ENCODE data around the gene IL36B.

IL36B gene

GRCh38 chr2:113084249-113085000 is 31.8 kb upstream of the IL36B start:
- no peak for DNase-seq (ENCODE audit: extremely low spot score)
- ChIA-PET POLR2A (no interaction called here), CTCF (interaction anchor here (0.7 to 1.0 kb wide), 6 partner anchors 31 to 155 kb away, joined by 3 to 7 read pairs (median 3); no protein-coding TSS in a partner anchor)
- TF ChIP-seq ZNF384 (IDR thresholded peaks at IDR 0.05) (no peak), FOXA1 (IDR thresholded peaks at IDR 0.05) (no peak), NFRKB (IDR thresholded peaks at IDR 0.05) (no peak), SUZ12 (IDR thresholded peaks at IDR 0.05) (no peak), TARDBP (IDR thresholded peaks at IDR 0.05) (no peak), ARNT (IDR thresholded peaks at IDR 0.05) (no peak), CTBP1 (IDR thresholded peaks at IDR 0.05; ENCODE audit: borderline replicate concordance) (no peak), PKNOX1 (IDR thresholded peaks at IDR 0.05) (no peak), FOXM1 (IDR thresholded peaks at IDR 0.05; ENCODE audit: borderline replicate concordance) (no peak), SP1 (IDR thresholded peaks at IDR 0.05) (no peak), ELF4 (IDR thresholded peaks at IDR 0.05) (no peak)

- DNase-seq (ENCODE audit: extremely low spot score): no peak
These were observed 30.6 kb upstream of the IL36B start for GRCh38 chr2:113083296-113083695.

GRCh38 chr2:113081488-113082210 is 29.0 kb upstream of the IL36B start:
- DNase-seq (ENCODE audit: extremely low spot score): no peak
- ChIA-PET CTCF (interaction anchor here (1.4 to 1.7 kb wide), 2 partner anchors 113 to 117 kb away, joined by 5 to 6 read pairs; no protein-coding TSS in a partner anchor), POLR2A (no interaction called here)
- TF ChIP-seq ZNF384 (IDR thresholded peaks at IDR 0.05) (no peak), FOXK2 (IDR thresholded peaks at IDR 0.05) (no peak), FOXM1 (IDR thresholded peaks at IDR 0.05; ENCODE audit: borderline replicate concordance) (no peak), L3MBTL2 (conservative IDR thresholded peaks at IDR 0.05) (no peak), FOXA1 (IDR thresholded peaks at IDR 0.05) (no peak), PKNOX1 (IDR thresholded peaks at IDR 0.05) (no peak), HDGF (IDR thresholded peaks at IDR 0.05; ENCODE audit: borderline replicate concordance) (no peak), CTBP1 (IDR thresholded peaks at IDR 0.05; ENCODE audit: borderline replicate concordance) (no peak), ELF4 (IDR thresholded peaks at IDR 0.05) (no peak), TARDBP (IDR thresholded peaks at IDR 0.05) (no peak), LEF1 (IDR thresholded peaks at IDR 0.05; ENCODE audit: borderline replicate concordance) (no peak), NFRKB (IDR thresholded peaks at IDR 0.05) (no peak), BHLHE40 (IDR thresholded peaks at IDR 0.05; ENCODE audit: borderline replicate concordance) (no peak), SUZ12 (IDR thresholded peaks at IDR 0.05) (no peak), SP1 (IDR thresholded peaks at IDR 0.05) (no peak), ARNT (IDR thresholded peaks at IDR 0.05) (no peak)

More at GRCh38 chr2:113083296-113083695, 30.6 kb upstream of the IL36B start:
- TF ChIP-seq HDGF (IDR thresholded peaks at IDR 0.05; ENCODE audit: borderline replicate concordance) (no peak), FOXK2 (IDR thresholded peaks at IDR 0.05) (no peak), FOXM1 (IDR thresholded peaks at IDR 0.05; ENCODE audit: borderline replicate concordance) (no peak), BHLHE40 (IDR thresholded peaks at IDR 0.05; ENCODE audit: borderline replicate concordance) (no peak), ARNT (IDR thresholded peaks at IDR 0.05) (no peak), SP1 (IDR thresholded peaks at IDR 0.05) (no peak), NFRKB (IDR thresholded peaks at IDR 0.05) (no peak), TARDBP (IDR thresholded peaks at IDR 0.05) (no peak), ELF4 (IDR thresholded peaks at IDR 0.05) (no peak), CTBP1 (IDR thresholded peaks at IDR 0.05; ENCODE audit: borderline replicate concordance) (no peak), FOXA1 (IDR thresholded peaks at IDR 0.05) (no peak), LEF1 (IDR thresholded peaks at IDR 0.05; ENCODE audit: borderline replicate concordance) (no peak), ZNF384 (IDR thresholded peaks at IDR 0.05) (no peak), SUZ12 (IDR thresholded peaks at IDR 0.05) (no peak), L3MBTL2 (conservative IDR thresholded peaks at IDR 0.05) (no peak), PKNOX1 (IDR thresholded peaks at IDR 0.05) (no peak)
- POLR2A ChIA-PET: interaction anchor here (1.0 kb wide), 1 partner anchor 115 kb away, joined by 3 read pairs; no protein-coding TSS in a partner anchor
- CTCF ChIA-PET: no interaction called here

- TF ChIP-seq FOXM1 (IDR thresholded peaks at IDR 0.05; ENCODE audit: borderline replicate concordance) (no peak), FOXK2 (IDR thresholded peaks at IDR 0.05) (no peak), HDGF (IDR thresholded peaks at IDR 0.05; ENCODE audit: borderline replicate concordance) (no peak), CTBP1 (IDR thresholded peaks at IDR 0.05; ENCODE audit: borderline replicate concordance) (no peak), FOXA1 (IDR thresholded peaks at IDR 0.05) (no peak), ELF4 (IDR thresholded peaks at IDR 0.05) (no peak)
- peak; percentile 65 for DNase-seq (ENCODE audit: extremely low spot score)
- ChIA-PET CTCF (interaction anchor here (0.6 to 2.3 kb wide), 21 partner anchors 11 to 310 kb away, joined by 3 to 31 read pairs (median 4); partner anchors contain the start of gene IL1F10), POLR2A (interaction anchor here (1.9 kb wide), 1 partner anchor 119 kb away, joined by 8 read pairs; no protein-coding TSS in a partner anchor)
These were observed 27.5 kb upstream of the IL36B start for GRCh38 chr2:113080134-113080533.

- no peak for DNase-seq (ENCODE audit: extremely low spot score)
- no peak for TF ChIP-seq ARNT (IDR thresholded peaks at IDR 0.05)
- TF ChIP-seq TARDBP (IDR thresholded peaks at IDR 0.05): no peak
- TF ChIP-seq SUZ12 (IDR thresholded peaks at IDR 0.05): no peak
- no peak for TF ChIP-seq CTBP1 (IDR thresholded peaks at IDR 0.05; ENCODE audit: borderline replicate concordance)
- TF ChIP-seq FOXM1 (IDR thresholded peaks at IDR 0.05; ENCODE audit: borderline replicate concordance): no peak
- no peak for TF ChIP-seq ELF4 (IDR thresholded peaks at IDR 0.05)
- no peak for TF ChIP-seq HDGF (IDR thresholded peaks at IDR 0.05; ENCODE audit: borderline replicate concordance)
- no peak for TF ChIP-seq PKNOX1 (IDR thresholded peaks at IDR 0.05)
- ChIA-PET POLR2A (interaction anchor here (1.9 kb wide), 1 partner anchor 120 kb away, joined by 8 read pairs; no protein-coding TSS in a partner anchor), CTCF (interaction anchor here (0.6 to 2.3 kb wide), 9 partner anchors 11 to 125 kb away, joined by 3 to 31 read pairs (median 6); partner anchors contain the start of gene IL1F10)
These were observed 26.5 kb upstream of the IL36B start for GRCh38 chr2:113079131-113079530.
